Stimulated activated CD8-positive, alpha-beta memory T cell treated with anti-CD3 and anti-CD28 coated beads, Interleukin-4, amount 100 ng/mL, for 4 hours (primary cell): Measurements from ENCODE around the gene SOAT1.
"Not testable (repeated sequence)": the region's sequence is repeated elsewhere in the genome, so short reads cannot be mapped to it uniquely, and the experiment has no call there.

ENCODE experiments used
- DNase-seq, 2 donors: peaks; one replicate each; pipeline ENCODE4 v3.0.0-alpha.2; 2020; ENCODE audit warnings: low read depth in 2 of 2, low spot score in 1 of 2

SOAT1 gene

GRCh38 chr1:179342740-179343404 lies 49.3 kb downstream of the SOAT1 start:
- no peak for DNase-seq

DNA sequence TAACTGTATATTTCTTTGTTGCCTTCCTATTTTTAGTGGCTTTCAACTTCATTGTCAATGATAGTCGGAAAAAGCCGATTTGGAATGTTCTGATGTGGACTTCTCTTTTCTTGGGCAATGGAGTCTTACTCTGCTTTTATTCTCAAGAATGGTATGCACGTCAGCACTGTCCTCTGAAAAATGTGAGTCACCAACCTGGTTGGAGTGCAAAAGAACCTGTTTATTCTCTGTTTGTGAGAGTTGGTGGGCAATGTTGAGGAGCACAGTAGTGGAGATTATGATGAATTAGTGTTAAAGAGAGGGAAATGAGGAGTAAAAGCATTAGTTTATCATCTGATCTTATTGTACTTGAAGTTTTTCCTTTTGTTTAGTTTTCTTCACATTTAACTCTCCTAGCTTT lies 57.7 kb downstream of the SOAT1 start:
- no peak for DNase-seq

GRCh38 chr1:179352236-179352635 lies 58.6 kb downstream of the SOAT1 start:
- DNase-seq: no peak

DNA sequence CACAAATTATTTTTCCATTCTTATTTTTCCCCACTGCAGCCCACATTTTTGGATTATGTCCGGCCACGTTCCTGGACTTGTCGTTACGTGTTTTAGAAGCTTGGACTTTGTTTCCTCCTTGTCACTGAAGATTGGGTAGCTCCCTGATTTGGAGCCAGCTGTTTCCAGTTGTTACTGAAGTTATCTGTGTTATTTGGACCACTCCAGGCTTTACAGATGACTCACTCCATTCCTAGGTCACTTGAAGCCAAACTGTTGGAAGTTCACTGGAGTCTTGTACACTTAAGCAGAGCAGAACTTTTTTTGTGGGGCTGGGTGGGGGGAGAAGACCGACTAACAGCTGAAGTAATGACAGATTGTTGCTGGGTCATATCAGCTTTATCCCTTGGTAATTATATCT lies 59.9 kb downstream of the SOAT1 start:
- DNase-seq: no peak

DNA sequence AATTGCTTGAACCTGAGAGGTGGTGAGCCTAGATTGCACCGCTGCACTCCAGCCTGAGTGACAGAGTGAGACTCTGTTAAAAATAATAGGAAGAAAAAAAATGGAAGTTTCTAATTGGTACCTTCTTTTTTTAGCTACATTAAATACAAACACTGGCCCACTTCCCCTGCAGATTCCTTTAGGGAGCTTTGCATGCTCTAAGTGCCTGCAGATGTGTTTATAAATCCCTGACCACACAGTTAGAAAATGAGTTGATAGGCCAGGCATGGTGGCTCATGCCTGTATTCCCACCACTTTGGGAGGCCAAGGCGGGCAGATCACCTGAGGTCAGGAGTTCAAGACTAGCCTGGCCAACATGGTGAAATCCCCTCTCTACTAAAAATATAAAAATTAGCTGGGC lies 68.0 kb downstream of the SOAT1 start:
- not testable (repeated sequence) for DNase-seq

DNA sequence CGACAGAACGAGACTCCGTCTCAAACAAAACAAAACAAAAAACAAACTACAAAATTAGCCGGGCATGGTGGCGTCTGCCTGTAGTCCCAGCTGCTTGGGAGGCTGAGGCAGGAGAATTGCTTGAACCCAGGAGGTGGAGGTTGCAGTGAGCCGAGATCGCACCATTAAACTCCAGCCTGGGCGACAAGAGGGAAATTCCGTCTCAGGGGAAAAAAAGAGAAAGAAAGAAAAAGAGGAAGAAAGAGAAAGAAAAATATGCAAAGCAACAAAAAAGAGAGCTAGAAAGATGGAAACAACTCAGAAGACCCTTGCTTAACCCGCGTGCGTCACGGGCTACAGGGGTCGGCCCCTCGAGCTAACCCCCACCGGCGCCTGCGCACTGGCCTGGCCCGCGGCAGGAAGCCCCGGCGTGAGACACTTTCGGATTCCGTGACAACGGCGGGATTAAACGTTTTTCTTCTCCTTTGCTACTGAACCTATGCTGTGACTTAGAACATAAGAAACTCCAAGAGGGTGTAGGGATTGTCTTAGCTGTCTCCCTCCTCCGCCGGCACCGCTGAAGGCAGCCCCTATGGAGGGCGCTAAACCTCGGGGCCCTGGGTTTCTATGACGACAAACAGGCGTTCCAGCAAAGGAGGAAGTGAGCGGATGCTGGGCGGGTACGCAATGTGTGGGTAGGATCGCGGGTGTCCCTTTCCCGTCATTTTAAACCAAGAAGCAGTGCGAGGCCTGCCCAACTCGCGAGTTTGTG lies 71.9 kb downstream of the SOAT1 start, which contains the start of gene AXDND1:
Gene AXDND1, plus strand, starts transcription at position 630 of the 751 bp plus-strand sequence. CDS start 539 bp downstream, outside the sequence.
- DNase-seq: peak; percentile 81 to 82

DNA sequence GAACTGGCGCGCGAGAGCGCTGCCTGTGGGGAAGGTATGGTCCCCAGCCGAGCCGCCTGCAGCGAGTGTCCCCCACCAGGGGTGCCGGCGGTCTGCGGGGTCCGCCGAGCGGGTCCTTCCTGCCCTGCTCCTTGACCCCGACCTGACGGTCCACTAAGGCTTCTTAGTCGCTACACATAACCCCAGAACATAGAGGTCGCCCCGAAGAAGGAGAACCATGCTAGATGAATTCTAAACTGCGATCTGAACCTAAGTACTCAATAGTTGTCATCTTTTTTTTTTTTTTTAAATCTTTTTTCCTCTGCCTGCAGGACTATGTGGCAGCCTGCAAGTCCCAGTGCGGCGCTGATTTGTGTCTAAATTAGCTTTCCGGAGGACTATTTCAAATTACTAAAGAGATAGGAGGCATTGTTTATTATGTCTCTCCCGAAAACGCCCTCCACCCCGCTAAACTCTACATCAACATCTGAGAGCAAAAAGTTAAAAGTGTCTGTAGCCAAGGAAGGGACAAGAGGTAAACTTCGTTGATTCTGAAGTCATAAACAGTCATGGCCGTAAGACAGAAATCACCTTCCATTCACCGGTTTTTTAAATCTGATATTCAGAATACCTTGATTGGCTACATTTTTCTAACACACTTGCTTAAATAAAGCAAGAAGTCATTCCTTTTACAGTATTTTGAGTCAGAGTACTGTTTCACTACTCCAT lies 72.7 kb downstream of the SOAT1 start:
- DNase-seq: no peak

DNA sequence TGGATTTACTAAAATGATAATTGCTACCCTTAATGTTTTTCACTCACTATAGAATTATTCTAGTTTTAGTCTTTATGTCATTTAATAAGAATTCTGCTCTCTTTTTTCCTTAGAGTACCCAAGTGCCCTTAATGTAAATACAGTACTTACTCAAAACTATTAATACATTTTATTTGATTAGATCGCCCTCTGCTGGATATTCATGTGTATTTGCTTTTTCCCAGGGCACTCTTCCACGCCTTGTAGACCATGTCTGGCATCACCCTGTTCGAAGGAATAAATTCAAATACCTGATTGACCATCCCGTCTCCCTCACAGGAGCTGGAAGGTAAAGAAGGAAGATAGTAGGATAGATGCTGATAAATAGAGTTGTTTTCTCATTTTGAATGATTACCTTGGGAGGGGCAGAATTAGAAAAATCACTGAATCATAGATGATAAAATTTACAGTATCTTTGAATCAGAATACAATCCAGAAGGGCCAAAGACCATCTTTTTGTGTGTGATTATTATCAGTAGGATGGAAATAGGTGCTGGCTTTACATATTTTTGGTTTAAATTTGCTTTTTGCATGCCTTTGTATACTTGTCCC lies 76.2 kb downstream of the SOAT1 start:
- no peak for DNase-seq

- no peak for DNase-seq
Observed at GRCh38 chr1:179372160-179372559, 78.6 kb downstream of the SOAT1 start.

- DNase-seq: no peak
Observed at GRCh38 chr1:179376223-179376622, 82.6 kb downstream of the SOAT1 start.

- no peak for DNase-seq
Observed at GRCh38 chr1:179380299-179380698, 86.7 kb downstream of the SOAT1 start.

GRCh38 chr1:179384027-179384426 lies 90.4 kb downstream of the SOAT1 start:
- DNase-seq: no peak

DNA sequence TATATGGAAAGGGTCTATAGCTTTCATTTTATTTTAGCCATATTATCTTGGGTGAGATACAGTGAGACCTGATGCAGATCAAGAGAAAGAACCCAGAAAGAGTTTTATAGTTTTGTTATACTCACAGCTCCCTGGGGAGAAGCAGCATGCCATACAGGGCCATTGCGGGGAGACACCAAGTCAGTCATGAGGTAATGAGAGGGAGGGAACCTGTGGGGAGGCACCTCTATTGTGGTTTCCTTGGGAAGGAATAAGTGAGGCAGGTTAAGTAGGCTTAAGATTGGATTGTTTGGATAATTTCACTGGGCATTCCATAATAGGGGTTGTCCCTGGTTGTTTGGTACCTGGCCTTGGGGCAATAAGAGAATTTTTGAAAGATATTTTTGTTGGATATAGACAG lies 91.9 kb downstream of the SOAT1 start:
- no peak for DNase-seq

- DNase-seq: no peak
Observed at GRCh38 chr1:179393721-179394120, 100.1 kb downstream of the SOAT1 start.

- DNase-seq: not testable (repeated sequence)
Observed at GRCh38 chr1:179399399-179399798, 105.8 kb downstream of the SOAT1 start.
